NCI-H446 treated with DMSO at 0.1 percent for 48 hours (cell line): ENCODE data around the gene VLDLR.

Source experiments
- DNase-seq: peaks from one replicate; lab custom pipeline; 2025; lab: John Stamatoyannopoulos, UW

The VLDLR gene

GRCh38 chr9:2622461-2623287 lies 1.1 kb downstream of the VLDLR start:
- DNase-seq = no peak

- DNase-seq = no peak
Measured at GRCh38 chr9:2623288-2624050, 1.9 kb downstream of the VLDLR start.

GRCh38 chr9:2624051-2624682 lies 2.6 kb downstream of the VLDLR start:
- DNase-seq = no peak

GRCh38 chr9:2625427-2625826 lies 3.8 kb downstream of the VLDLR start:
- DNase-seq = no peak

GRCh38 chr9:2628919-2629318 lies 7.3 kb downstream of the VLDLR start:
- no peak for DNase-seq

- no peak for DNase-seq
Measured at GRCh38 chr9:2630158-2630557, 8.6 kb downstream of the VLDLR start.

- DNase-seq = no peak
Measured at GRCh38 chr9:2631263-2631662, 9.7 kb downstream of the VLDLR start.

- no peak for DNase-seq
Measured at GRCh38 chr9:2634153-2634552, 12.6 kb downstream of the VLDLR start.

GRCh38 chr9:2634818-2635217 lies 13.2 kb downstream of the VLDLR start:
- DNase-seq = no peak

GRCh38 chr9:2635922-2636321 lies 14.3 kb downstream of the VLDLR start:
- DNase-seq = no peak

- no peak for DNase-seq
Measured at GRCh38 chr9:2637390-2637789, 15.8 kb downstream of the VLDLR start.

GRCh38 chr9:2638871-2639673 lies 17.5 kb downstream of the VLDLR start:
- DNase-seq = no peak

GRCh38 chr9:2639786-2640185 lies 18.2 kb downstream of the VLDLR start:
- no peak for DNase-seq

- no peak for DNase-seq
Measured at GRCh38 chr9:2640570-2640969, 19.0 kb downstream of the VLDLR start.

- DNase-seq = no peak
Measured at GRCh38 chr9:2641033-2641432, 19.4 kb downstream of the VLDLR start.

- no peak for DNase-seq
Measured at GRCh38 chr9:2642068-2642467, 20.5 kb downstream of the VLDLR start.

GRCh38 chr9:2645569-2645968 lies 24.0 kb downstream of the VLDLR start:
- DNase-seq = no peak

GRCh38 chr9:2655411-2655901 lies 33.9 kb downstream of the VLDLR start:
- DNase-seq = no peak

- no peak for DNase-seq
Measured at GRCh38 chr9:2657427-2657826, 35.8 kb downstream of the VLDLR start.

- no peak for DNase-seq
Measured at GRCh38 chr9:2662496-2662895, 40.9 kb downstream of the VLDLR start.

GRCh38 chr9:2663461-2664173 lies 42.0 kb downstream of the VLDLR start:
- peak; percentile 67 for DNase-seq
